ENCODE results near the gene TOP2B. TPM values are rescaled to one million over a fixed set of nuclear protein-coding genes. Genes with fewer than 3 reads are reported as not detected.

The TOP2B gene
- total and polyA plus RNA-seq, 9 of the 15 experiments (the other 6 are each of a cell fraction or from before 2014, with no cell fraction given) = 45.3 to 186 (median 134) TPM

DNA sequence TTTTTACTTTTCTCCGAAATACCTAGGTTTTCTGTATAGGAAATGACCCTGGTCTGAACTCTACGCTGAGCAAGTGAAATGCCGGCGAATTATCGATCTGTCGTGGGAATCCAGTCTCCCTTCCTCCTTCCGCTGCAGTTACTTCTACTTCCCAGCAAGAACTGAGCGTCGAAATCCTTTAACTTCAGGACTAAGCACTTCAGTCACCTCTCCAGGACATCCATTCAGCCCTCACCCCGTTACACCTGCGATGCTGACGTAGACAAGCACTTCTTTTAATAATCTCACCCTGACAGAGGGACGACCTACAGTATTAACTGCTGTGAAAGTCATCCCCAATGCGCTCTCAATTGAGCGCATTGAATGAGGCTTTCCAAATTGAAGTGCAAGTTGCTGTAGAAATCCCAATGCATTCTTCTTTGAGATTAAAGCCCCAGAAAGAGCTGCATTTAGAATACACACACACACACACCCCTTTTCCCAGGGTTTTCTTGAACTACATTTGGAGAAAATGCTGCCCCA lies 1.3 kb downstream of the TOP2B start (continued):
- TF ChIP-seq ATF2 (CRISPR knock-in tag; IDR thresholded peaks at IDR 0.05) (no peak), KAT8 (IDR thresholded peaks at IDR 0.05; ENCODE audit: low read depth) (no peak), SRSF1 (IDR thresholded peaks at IDR 0.05; ENCODE audit: low read depth, low read length) (no peak), DPF2 (IDR thresholded peaks at IDR 0.05) (peak; percentile 34; the same call in 1 of the 2 replicates), MCM2 (IDR thresholded peaks at IDR 0.05; ENCODE audit: low read depth) (no peak), ARNT (IDR thresholded peaks at IDR 0.05) (no peak), COPS2 (conservative IDR thresholded peaks at IDR 0.05) (no peak), ZNF76 (CRISPR knock-in tag; IDR thresholded peaks at IDR 0.05; ENCODE audit: borderline replicate concordance) (no peak), MEIS2 (IDR thresholded peaks at IDR 0.05; ENCODE audit: partially characterized antibody) (no peak), RBM25 (IDR thresholded peaks at IDR 0.05; ENCODE audit: low read depth, low read length, severe bottlenecking) (no peak), SLC30A9 (CRISPR knock-in tag; IDR thresholded peaks at IDR 0.05) (no peak), FOXO4 (CRISPR knock-in tag; IDR thresholded peaks at IDR 0.05) (no peak), KAT2B (IDR thresholded peaks at IDR 0.05; ENCODE audit: low read depth, low read length) (no peak), ATF1 (CRISPR knock-in tag; IDR thresholded peaks at IDR 0.05) (no peak), ATF1 (tag; IDR thresholded peaks at IDR 0.05) (peak; percentile 49; the same call in 1 of the 2 replicates), TAF15 (IDR thresholded peaks at IDR 0.05; ENCODE audit: low read depth, low read length) (no peak), L3MBTL2 (IDR thresholded peaks at IDR 0.05) (no peak), TSHZ1 (CRISPR knock-in tag; IDR thresholded peaks at IDR 0.05) (no peak), TAL1 (IDR thresholded peaks at IDR 0.05) (no peak)
- TF ChIP-seq, protein P1, sequence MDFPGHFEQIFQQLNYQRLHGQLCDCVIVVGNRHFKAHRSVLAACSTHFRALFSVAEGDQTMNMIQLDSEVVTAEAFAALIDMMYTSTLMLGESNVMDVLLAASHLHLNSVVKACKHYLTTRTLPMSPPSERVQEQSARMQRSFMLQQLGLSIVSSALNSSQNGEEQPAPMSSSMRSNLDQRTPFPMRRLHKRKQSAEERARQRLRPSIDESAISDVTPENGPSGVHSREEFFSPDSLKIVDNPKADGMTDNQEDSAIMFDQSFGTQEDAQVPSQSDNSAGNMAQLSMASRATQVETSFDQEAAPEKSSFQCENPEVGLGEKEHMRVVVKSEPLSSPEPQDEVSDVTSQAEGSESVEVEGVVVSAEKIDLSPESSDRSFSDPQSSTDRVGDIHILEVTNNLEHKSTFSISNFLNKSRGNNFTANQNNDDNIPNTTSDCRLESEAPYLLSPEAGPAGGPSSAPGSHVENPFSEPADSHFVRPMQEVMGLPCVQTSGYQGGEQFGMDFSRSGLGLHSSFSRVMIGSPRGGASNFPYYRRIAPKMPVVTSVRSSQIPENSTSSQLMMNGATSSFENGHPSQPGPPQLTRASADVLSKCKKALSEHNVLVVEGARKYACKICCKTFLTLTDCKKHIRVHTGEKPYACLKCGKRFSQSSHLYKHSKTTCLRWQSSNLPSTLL (IDR thresholded peaks at IDR 0.05) = no peak
- TF ChIP-seq, protein P2, sequence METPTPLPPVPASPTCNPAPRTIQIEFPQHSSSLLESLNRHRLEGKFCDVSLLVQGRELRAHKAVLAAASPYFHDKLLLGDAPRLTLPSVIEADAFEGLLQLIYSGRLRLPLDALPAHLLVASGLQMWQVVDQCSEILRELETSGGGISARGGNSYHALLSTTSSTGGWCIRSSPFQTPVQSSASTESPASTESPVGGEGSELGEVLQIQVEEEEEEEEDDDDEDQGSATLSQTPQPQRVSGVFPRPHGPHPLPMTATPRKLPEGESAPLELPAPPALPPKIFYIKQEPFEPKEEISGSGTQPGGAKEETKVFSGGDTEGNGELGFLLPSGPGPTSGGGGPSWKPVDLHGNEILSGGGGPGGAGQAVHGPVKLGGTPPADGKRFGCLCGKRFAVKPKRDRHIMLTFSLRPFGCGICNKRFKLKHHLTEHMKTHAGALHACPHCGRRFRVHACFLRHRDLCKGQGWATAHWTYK (CRISPR knock-in tag; IDR thresholded peaks at IDR 0.05) = no peak
